ENCODE data around the gene MGAT4C.

GRCh38 chr12:86188226-86188625, 68.0 kb downstream of the MGAT4C start:
- TF ChIP-seq CTCF (IDR thresholded peaks at IDR 0.05) = no peak
- TF ChIP-seq POLR2A (IDR thresholded peaks at IDR 0.05) = no peak
